Colonic mucosa (tissue), 4 donors: Measurements from ENCODE around the gene EGF. TPM values are rescaled to one million over a fixed set of nuclear protein-coding genes. Genes with fewer than 3 reads are reported as not detected.

Source experiments
- DNase-seq: peaks from one replicate; pipeline ENCODE4 v3.0.0-alpha.2; 2020
- H3K27ac ChIP-seq: fragments of 200-600 bp; one replicate; pipeline ENCODE4 v1.8.0; 2021
- H3K27me3 ChIP-seq: fragments of 200-600 bp; one replicate; pipeline ENCODE4 v1.8.0; 2021
- H3K36me3 ChIP-seq: fragments of 200-600 bp; one replicate; pipeline ENCODE4 v1.8.0; 2021
- H3K4me1 ChIP-seq: fragments of 200-600 bp; one replicate; pipeline ENCODE4 v1.8.0; 2021; ENCODE audit warnings: mild to moderate bottlenecking
- H3K4me3 ChIP-seq: fragments of 200-600 bp; one replicate; pipeline ENCODE4 v1.8.0; 2021
- H3K9ac ChIP-seq, 2 donors: one replicate each; pipeline ENCODE4 v1.7.0; 2013; ENCODE audit warnings: control low read depth in 2 of 2, low read depth in 2 of 2, low read length in 2 of 2
- H3K9me3 ChIP-seq: fragments of 200-600 bp; one replicate; pipeline ENCODE4 v1.8.0; 2021
- intact Hi-C: fragments of 100-400 bp; cut with DNase I; formaldehyde crosslinking; loops from one replicate; pipeline ENCODE4 v1.14.1; 2022
- total RNA-seq, 2 donors: library from RNA; stranded (reverse); fragmentation: NEBNext Ultra II Directional in 1 of 2; extraction: Animal tissue kit (Norgen Biotek cat#: 25700) in 1 of 2; gene quantifications; one replicate each; pipeline ENCODE4 v1.2.1, GENCODE V29; 2021
- TF ChIP-seq, protein P1 (sequence below): fragments of 200-600 bp; IDR thresholded peaks from one replicate; pipeline ENCODE4 v1.8.0; 2022; ENCODE audit warnings: antibody characterized with exemption, mild to moderate bottlenecking
- donor health status: healthy.
- donor health status: DM: no; HTN: no; CAD: no.
- donor health status: DM: no; HTN: no; CAD: no.

EGF gene
- total RNA-seq, 2 donors from 2014 or later, result 2.2 to 2.8 TPM

DNA sequence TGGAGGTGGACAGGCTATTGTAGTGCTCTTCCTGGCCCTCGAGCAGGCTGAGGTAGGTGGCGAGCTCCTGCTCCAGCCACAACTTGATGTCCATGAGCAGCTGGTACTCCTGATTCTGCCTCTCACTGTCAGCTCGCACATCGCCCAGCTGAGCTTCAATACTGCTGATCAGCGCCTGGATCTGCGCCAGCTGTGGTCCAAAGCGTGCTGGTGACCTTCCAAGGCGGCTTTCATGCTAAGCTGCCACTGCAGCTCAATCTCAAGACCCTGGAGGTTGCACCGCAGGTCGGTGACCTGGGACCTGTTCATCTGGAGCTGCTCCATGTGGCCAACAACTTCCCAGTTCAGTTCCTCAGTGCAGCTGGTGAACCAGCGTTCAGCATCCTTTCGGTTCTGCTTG, 33.6 kb upstream of the EGF start:
- intact Hi-C loops, result no loop called here
- TF ChIP-seq, protein P1, sequence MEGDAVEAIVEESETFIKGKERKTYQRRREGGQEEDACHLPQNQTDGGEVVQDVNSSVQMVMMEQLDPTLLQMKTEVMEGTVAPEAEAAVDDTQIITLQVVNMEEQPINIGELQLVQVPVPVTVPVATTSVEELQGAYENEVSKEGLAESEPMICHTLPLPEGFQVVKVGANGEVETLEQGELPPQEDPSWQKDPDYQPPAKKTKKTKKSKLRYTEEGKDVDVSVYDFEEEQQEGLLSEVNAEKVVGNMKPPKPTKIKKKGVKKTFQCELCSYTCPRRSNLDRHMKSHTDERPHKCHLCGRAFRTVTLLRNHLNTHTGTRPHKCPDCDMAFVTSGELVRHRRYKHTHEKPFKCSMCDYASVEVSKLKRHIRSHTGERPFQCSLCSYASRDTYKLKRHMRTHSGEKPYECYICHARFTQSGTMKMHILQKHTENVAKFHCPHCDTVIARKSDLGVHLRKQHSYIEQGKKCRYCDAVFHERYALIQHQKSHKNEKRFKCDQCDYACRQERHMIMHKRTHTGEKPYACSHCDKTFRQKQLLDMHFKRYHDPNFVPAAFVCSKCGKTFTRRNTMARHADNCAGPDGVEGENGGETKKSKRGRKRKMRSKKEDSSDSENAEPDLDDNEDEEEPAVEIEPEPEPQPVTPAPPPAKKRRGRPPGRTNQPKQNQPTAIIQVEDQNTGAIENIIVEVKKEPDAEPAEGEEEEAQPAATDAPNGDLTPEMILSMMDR, result no peak
- DNase-seq, result no peak

DNA sequence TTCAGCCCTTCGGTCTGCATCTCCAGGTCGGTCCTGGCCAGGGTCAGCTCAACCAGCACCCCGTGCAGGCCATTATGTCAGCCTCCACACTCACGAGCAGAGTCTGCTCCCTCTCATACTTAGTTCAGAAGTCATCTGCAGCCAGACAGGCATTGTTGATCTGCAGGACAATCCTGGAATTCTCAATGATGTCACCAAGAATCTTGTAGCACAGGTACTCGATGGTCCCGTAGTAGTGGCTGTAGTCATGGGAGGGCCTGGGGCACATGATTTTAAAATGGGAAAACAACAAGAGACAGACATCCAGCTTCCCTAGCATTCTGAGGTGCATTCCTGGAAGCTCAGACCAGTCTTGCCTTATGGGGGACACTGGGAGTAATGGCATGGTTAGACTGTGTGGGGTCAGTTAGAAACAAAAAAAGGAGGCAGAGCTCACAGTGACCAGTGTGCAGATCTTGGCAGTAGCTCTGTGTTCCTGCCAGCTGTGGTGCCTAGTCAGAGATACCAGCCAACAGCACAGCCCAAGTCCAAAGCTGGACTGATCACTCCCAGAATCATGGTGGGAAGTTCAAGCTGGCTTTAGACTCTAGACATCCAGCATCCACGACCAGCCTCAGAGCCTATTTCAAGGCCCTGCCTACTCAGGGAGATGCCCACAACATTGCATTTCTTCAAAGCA, 32.9 kb upstream of the EGF start:
- DNase-seq, result no peak
- Histone ChIP-seq H3K27ac (no peak overlapping the region), H3K9me3 (no peaks in the 10 kb centered on the region), H3K4me1 (no peaks in the 10 kb centered on the region), H3K9ac (no peak overlapping the region), H3K4me3 (no peak overlapping the region), H3K36me3 (no peaks in the 10 kb centered on the region), H3K27me3 (no peaks in the 10 kb centered on the region)
- intact Hi-C loops, result no loop called here
- TF ChIP-seq, protein P1, result no peak

More for the DNA sequence above, 33.6 kb upstream of the EGF start:
- H3K36me3 ChIP-seq, result no peaks in the 10 kb centered on the region
- H3K27me3 ChIP-seq, result no peaks in the 10 kb centered on the region
- H3K4me1 ChIP-seq, result no peaks in the 10 kb centered on the region
- no peaks in the 10 kb centered on the region for H3K9me3 ChIP-seq
- no peak overlapping the region for H3K9ac ChIP-seq
- no peak overlapping the region for H3K27ac ChIP-seq
- no peak overlapping the region for H3K4me3 ChIP-seq

DNA sequence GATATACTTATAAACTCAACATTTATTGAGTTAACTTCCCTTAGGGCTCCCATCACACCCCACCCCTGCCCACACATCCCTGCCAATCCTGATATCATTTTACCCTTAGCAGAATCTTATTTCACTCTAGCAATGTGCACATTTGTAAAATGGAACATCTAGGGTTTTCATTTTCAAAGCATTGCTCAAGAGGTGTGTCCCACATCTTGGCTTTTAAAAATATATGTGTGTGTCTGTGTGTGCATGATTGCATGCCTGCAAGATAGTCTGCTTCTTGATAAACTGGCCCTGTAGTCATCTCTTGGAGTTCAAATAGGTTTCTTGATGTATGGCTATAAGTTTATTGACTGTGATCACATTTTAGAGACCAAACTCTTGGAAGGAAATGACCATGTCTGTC, 26.4 kb upstream of the EGF start:
- TF ChIP-seq, protein P1, result no peak
- intact Hi-C loops, result no loop called here

DNA sequence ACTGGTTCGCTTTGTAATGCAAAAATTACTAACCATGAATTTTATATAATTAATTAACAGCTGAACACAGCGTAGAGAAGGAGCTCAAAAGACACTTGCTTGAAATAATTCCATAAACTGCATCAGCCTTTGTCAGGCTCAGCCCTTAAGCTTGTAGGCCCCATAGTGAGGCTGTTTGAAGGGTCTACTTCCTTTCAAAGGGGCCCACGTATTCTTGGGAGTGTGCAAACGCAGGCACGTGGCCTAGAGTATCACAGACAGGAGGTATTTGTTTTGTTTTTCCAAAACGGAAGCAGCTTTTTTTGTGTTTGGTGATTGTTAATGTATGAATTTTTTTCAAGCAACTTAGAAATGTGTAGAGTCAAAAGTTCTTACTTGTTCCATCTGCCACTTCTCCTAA, 25.6 kb upstream of the EGF start:
- intact Hi-C loops, result no loop called here
- TF ChIP-seq, protein P1, result no peak

More for the DNA sequence above, 26.4 kb upstream of the EGF start:
- H3K9ac ChIP-seq, result no peak overlapping the region
- no peaks in the 10 kb centered on the region for H3K9me3 ChIP-seq
- no peak overlapping the region for H3K4me3 ChIP-seq
- no peaks in the 10 kb centered on the region for H3K27me3 ChIP-seq
- no peaks in the 10 kb centered on the region for H3K36me3 ChIP-seq
- no peak for DNase-seq
- no peak overlapping the region for H3K27ac ChIP-seq
- H3K4me1 ChIP-seq, result no peaks in the 10 kb centered on the region

DNA sequence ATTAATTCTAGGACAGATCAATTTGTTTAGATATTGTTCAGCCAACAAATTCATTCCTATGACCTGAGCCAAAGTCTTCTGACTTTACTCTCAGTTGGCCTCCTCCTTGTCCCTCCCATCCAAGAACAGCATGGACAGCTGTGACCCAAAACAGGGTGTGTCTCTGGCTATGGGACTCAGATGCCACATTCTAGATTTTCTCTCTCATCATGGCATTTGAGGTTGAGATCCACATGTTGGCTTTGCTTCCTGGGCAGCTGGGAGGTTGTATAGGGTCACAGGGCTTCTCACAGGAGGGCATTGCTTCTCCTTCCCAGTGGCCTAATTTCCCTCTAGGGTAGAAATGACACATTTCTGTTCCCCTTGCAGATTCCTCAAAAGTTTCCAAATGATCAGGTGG, 22.6 kb upstream of the EGF start:
- intact Hi-C loops, result no loop called here
- no peak overlapping the region for H3K4me3 ChIP-seq
- H3K4me1 ChIP-seq, result no peaks in the 10 kb centered on the region
- no peak for DNase-seq
- H3K27me3 ChIP-seq, result no peaks in the 10 kb centered on the region
- H3K36me3 ChIP-seq, result no peaks in the 10 kb centered on the region
- no peaks in the 10 kb centered on the region for H3K9me3 ChIP-seq
- H3K9ac ChIP-seq, result no peak overlapping the region
- no peak overlapping the region for H3K27ac ChIP-seq
- TF ChIP-seq, protein P1, result no peak

More for the DNA sequence above, 25.6 kb upstream of the EGF start:
- H3K27ac ChIP-seq, result no peak overlapping the region
- no peak overlapping the region for H3K9ac ChIP-seq
- H3K36me3 ChIP-seq, result no peaks in the 10 kb centered on the region
- no peak overlapping the region for H3K4me3 ChIP-seq
- H3K9me3 ChIP-seq, result no peaks in the 10 kb centered on the region
- no peak for DNase-seq
- H3K27me3 ChIP-seq, result no peaks in the 10 kb centered on the region
- no peaks in the 10 kb centered on the region for H3K4me1 ChIP-seq
